H1 (cell line): ENCODE results near the gene UBALD1. TPM values are rescaled to one million over a fixed set of nuclear protein-coding genes. Genes with fewer than 3 reads are reported as not detected.

ENCODE experiments used
- HDAC2 ChIP-seq, 2 experiments: fragments of 300-600 bp in 1 of 2; sonication (generic) in 1 of 2; IDR thresholded peaks; 2 replicates each; pipeline ENCODE4 v1.6.1; 2011 to 2012; ENCODE audit warnings: low read depth in 2 of 2, low read length in 2 of 2, mild to moderate bottlenecking in 2 of 2, moderate library complexity in 2 of 2, borderline replicate concordance in 1 of 2, inconsistent platforms in 1 of 2
- polyA plus RNA-seq, 7 experiments: library from polyadenylated mRNA; depleted of rRNA in 3 of 7; stranded (reverse) in 5 of 7; unstranded in 2 of 7; fragments of >200 nt in 5 of 7; fragments of 200-250 nt in 2 of 7; gene quantifications; 1 replicate in 5 of 7; 2 replicates in 1 of 7; 4 replicates in 1 of 7; pipeline versions ENCODE4 v1.2.1 to v1.2.3, GENCODE V29; 2011 to 2013; ENCODE audit warnings: missing spikeins in 2 of 7, mixed read lengths in 2 of 7
- total RNA-seq: library from RNA; stranded (reverse); fragmentation: NEBNext Ultra II Directional; extraction: Animal tissue kit (Norgen Biotek cat#: 25700); gene quantifications from 2 replicates; pipeline ENCODE4 v1.2.1, GENCODE V29; 2021

Gene UBALD1
- total and polyA plus RNA-seq, 2 of the 8 experiments (the other 6 are each of a cell fraction or from before 2014, with no cell fraction given), result 28.6 to 62.0 TPM

GRCh38 chr16:4614571-4615383, at the start of gene UBALD1 (continued):
- peak in 1 of 2 experiments; percentile 37; a peak in 2 of 4 replicates for TF ChIP-seq HDAC2 (IDR thresholded peaks at IDR 0.05; ENCODE audit: borderline replicate concordance in 1 of 2, low read depth in 2 of 2, low read length in 2 of 2)
